Vagina (tissue), 2 donors: Measurements from ENCODE around the gene MCRS1.

ENCODE experiments used
- POLR2A ChIP-seq, 2 donors: fragments of 450-650 bp; IDR thresholded peaks; one replicate each; pipeline ENCODE4 v1.6.1; 2017; ENCODE audit warnings: antibody characterized with exemption in 2 of 2, mild to moderate bottlenecking in 2 of 2, moderate library complexity in 2 of 2
- POLR2AphosphoS5 ChIP-seq, 2 donors: sonication (generic); formaldehyde crosslinking; IDR thresholded peaks; one replicate each; pipeline ENCODE4 v1.9.0; 2017; ENCODE audit warnings: antibody characterized with exemption in 2 of 2, mild to moderate bottlenecking in 2 of 2, low read depth in 1 of 2; ENCODE audit not compliant: insufficient read depth in 1 of 2
- TF ChIP-seq, protein P1 (sequence below), 3 experiments: fragments of 450-650 bp in 2 of 3; fragments of 200-600 bp in 1 of 3; sonication (generic) in 1 of 3; IDR thresholded peaks; one replicate each; pipeline ENCODE4 v1.5.1; 2017 to 2019; ENCODE audit warnings: antibody characterized with exemption in 3 of 3, mild to moderate bottlenecking in 2 of 3, moderate library complexity in 2 of 3

DNA sequence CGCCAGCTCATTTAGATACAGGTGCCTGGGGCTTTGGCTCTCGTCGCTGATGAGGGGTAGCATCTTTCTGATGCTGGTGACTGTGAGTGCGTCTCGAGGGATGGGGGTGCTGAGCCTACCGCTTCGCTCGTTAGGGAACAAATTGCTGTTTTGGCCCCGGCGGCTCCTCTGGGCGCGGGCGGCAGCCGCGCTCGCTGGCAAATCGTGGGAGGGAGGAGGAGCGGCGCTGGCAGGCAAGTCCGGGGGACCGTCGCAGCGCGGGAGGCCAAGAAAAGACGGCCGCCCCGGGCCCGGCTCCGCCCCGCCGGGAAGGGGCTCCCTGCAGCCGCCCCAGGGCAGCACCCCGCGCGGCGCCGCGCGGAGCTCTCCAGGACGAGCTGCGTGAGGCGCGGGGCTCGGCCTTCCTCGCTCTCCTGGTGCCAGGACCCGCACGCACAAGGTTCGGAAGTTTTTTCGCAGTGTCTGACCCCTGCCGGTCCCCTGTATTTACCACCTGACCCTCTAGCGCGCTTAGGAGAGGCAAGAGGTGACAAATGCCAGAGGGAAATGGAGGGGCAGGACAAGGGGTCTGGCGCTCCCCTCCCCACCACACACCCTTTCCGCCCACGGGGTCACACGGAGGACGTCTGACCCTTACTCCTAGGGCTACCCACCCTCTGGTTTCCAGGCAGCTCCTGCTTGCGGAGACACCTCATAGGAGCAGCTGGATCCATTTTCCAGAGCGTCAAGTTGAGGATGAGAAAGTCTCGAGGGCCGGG is 30.0 kb downstream of the MCRS1 start:
- TF ChIP-seq, protein P1, sequence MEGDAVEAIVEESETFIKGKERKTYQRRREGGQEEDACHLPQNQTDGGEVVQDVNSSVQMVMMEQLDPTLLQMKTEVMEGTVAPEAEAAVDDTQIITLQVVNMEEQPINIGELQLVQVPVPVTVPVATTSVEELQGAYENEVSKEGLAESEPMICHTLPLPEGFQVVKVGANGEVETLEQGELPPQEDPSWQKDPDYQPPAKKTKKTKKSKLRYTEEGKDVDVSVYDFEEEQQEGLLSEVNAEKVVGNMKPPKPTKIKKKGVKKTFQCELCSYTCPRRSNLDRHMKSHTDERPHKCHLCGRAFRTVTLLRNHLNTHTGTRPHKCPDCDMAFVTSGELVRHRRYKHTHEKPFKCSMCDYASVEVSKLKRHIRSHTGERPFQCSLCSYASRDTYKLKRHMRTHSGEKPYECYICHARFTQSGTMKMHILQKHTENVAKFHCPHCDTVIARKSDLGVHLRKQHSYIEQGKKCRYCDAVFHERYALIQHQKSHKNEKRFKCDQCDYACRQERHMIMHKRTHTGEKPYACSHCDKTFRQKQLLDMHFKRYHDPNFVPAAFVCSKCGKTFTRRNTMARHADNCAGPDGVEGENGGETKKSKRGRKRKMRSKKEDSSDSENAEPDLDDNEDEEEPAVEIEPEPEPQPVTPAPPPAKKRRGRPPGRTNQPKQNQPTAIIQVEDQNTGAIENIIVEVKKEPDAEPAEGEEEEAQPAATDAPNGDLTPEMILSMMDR (IDR thresholded peaks at IDR 0.05), result no peak
- TF ChIP-seq POLR2AphosphoS5 (IDR thresholded peaks at IDR 0.05; ENCODE audit: insufficient read depth in 1 of 2, low read depth in 1 of 2), result no peak
- TF ChIP-seq POLR2A (IDR thresholded peaks at IDR 0.05), result no peak
